ENCODE data around the gene MRPS6.

Gene MRPS6

GRCh38 chr21:34132926-34133325 is 59.5 kb downstream of the MRPS6 start:
- DNase-seq (ENCODE audit: low read depth) = no peak

- no peak for DNase-seq (ENCODE audit: low read depth)
Measured at GRCh38 chr21:34133392-34133791, 60.0 kb downstream of the MRPS6 start.

DNA sequence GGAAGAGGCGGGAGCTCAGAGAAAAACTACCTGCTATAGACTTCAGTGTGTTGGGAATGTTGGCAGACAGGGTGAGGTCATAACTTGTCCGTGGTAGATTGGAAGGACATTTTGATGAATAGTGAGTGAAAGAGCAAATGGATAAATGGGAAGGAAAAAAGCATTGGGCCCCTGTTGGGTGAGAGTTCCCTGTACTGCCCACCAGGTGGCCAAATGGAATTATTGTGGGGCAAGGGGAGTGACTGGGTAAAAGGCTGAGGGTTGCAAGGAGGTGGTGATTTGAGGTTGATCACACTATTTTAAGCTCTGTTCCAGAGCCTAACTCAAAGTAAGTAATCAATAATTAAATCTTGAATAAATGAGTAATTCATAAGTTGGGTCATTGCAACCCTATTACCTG is 60.4 kb downstream of the MRPS6 start:
- no peak for DNase-seq (ENCODE audit: low read depth)

GRCh38 chr21:34135330-34135729 is 62.0 kb downstream of the MRPS6 start:
- DNase-seq (ENCODE audit: low read depth) = no peak

DNA sequence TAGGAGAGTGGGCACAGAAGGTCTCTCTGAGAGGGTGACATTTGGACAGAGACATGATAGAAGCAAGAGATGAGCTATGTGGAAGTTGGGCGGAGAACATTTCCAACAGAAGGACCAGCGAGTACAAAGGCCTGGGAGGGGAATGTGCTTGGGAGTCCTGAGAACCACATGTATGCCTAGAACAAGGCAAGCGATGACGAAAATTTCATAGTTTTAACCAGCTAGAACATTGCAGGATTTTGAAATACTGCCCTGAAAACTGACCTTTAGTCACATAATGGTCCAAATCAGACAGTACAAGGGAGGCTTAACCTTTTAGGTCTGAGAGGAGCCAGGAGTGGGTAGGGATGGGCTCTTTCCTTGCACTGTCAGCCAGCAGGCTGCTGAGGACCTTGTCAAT is 68.0 kb downstream of the MRPS6 start:
- no peak for DNase-seq (ENCODE audit: low read depth)

DNA sequence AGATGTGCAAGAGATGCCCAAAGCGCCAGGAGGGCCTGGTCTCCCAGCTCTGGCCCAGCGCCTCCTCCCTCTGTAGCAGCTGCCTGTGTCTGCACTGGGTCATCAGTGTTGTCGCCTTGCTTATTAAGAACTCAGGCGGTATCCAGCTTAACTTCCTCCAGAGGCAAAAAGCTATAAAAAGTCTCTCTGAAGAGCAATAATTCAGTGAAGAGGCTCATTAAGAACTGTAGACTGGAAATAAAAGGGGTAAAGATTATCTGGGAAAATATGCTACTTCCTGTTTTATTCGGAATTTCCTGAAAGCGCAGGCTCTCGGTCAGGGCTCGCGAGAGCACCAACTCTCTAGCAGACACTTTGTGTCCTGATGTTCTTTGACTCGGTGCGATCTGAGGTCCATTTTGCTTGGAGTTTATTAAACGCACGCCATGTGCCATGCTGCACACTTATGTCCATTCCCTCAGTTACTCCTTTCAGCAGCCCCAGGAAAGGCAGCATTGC is 70.4 kb downstream of the MRPS6 start:
- no peak for DNase-seq (ENCODE audit: low read depth)

DNA sequence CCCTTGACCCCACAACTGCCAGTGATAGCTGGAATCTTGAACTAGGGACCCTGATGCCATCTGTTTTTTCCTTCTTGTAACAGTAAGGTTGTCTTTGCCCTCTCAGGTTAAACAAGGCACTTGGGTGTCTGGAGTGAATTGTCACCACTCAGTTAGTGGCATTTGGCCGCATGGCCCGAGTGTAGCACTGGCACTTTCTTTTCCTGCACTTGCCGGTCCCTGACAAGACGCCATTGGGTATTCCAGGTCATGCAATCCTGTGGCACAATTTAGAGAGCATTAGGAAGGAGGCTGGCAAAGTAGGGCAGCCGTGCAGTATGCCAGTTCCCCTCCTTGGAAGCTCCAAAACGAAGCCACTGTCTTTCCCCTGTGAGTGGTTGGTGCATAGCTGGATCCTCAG is 70.8 kb downstream of the MRPS6 start:
- DNase-seq (ENCODE audit: low read depth) = no peak

DNA sequence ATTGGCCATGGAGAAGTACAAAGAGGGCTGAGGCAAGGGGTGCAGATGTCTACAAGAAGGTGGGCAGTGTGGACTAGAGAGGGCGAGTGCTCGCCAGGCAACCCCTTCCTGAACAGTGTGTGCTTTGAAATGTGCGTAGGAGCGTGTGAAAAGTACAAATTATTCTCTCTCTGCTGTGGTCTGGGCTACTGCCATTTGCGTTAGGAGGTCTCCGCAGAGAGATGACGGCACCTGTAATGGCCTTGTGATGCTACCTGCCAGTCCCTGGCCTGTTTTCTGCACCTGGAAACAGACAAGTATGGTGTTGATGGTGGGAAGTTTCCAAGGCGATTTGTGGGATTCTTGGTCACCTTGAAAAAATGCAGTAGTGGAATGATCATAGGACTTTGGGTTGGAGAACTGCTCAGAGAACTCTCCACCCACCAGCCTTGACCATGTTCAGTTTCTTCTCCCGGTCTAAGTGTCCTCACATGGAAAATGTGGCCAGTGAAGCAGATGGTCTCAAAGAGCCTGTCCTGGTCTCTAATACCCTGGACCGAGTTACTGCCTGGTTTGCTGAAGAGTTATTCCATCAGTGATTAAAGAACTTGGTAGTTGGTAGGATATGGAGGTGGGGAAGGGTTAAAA is 74.5 kb downstream of the MRPS6 start:
- no peak for DNase-seq (ENCODE audit: low read depth)

DNA sequence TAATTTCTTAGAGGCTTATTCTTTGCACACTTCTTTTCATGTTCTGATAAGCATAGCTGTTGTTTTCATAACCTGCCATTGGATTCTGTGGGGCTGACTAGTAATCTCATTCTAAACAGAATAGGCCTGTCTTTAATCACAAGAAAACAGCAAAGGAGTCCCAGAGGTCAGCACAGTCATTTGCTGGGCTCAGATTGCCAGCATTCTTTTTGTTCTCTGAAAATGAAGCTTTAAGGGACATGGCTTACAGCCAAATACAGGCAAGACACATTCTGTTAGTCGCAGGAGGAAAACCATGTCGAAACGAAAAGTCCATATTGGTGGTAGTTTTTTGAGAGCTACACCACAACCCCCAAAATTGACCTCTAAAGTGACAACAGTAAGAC is 75.0 kb downstream of the MRPS6 start:
- DNase-seq (ENCODE audit: low read depth) = no peak

DNA sequence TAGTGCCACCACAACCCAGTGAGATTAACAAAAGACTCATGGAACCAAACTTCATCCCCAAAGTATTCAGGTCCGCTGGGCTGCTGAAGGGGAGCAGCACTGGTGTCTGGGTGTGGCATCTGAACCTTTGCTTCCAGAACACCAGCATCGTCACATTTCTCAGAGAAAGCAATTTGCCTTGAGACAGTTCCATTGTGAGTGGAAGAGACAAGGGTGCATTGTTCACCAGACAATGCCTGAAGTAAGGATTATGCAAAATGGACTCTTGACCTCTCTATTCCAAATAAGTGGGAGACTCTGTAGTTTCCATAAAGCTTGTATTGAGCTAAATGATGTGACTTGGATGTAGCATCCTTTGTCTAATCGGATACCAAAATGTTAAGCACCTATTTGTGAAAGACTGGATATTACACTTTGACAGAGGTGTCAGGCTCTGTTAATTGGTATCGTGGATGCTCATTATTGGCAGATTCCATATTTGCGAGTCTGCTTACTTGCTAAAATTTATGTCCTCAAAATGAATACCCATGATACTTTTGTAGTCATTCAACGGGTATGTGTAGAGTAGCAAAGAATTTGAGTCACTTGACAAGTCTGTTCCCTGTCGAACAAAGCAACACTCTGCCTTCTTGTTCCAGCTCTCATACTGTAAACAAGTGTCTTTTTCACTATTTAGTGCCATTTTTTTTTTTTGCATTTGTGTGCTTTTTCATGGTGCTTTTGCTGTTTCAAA is 75.6 kb downstream of the MRPS6 start:
- DNase-seq (ENCODE audit: low read depth) = no peak

- no peak for DNase-seq (ENCODE audit: low read depth)
Measured at GRCh38 chr21:34152500-34152899, 79.1 kb downstream of the MRPS6 start.

- DNase-seq (ENCODE audit: low read depth) = no peak
Measured at GRCh38 chr21:34154878-34155277, 81.5 kb downstream of the MRPS6 start.

- no peak for DNase-seq (ENCODE audit: low read depth)
Measured at GRCh38 chr21:34156957-34157356, 83.6 kb downstream of the MRPS6 start.

DNA sequence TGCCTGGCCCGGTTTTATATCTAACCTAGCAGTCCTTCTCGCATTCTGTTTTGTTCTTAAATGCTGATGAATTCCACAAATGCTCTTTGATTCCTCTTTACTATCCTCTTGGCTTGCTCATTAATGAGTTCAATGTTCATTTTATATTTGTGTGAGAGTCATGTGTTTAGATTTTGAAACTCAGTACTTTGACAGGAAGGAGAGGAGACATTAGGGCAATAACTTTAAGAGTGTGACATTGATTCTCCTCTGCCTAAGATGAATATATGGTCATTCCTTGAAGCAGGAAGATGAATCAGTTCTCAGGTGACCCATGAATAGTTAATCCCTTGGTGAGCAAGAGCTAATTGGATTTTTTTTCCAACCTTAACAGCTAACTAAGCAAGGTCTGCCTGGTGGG is 84.1 kb downstream of the MRPS6 start:
- no peak for DNase-seq (ENCODE audit: low read depth)

DNA sequence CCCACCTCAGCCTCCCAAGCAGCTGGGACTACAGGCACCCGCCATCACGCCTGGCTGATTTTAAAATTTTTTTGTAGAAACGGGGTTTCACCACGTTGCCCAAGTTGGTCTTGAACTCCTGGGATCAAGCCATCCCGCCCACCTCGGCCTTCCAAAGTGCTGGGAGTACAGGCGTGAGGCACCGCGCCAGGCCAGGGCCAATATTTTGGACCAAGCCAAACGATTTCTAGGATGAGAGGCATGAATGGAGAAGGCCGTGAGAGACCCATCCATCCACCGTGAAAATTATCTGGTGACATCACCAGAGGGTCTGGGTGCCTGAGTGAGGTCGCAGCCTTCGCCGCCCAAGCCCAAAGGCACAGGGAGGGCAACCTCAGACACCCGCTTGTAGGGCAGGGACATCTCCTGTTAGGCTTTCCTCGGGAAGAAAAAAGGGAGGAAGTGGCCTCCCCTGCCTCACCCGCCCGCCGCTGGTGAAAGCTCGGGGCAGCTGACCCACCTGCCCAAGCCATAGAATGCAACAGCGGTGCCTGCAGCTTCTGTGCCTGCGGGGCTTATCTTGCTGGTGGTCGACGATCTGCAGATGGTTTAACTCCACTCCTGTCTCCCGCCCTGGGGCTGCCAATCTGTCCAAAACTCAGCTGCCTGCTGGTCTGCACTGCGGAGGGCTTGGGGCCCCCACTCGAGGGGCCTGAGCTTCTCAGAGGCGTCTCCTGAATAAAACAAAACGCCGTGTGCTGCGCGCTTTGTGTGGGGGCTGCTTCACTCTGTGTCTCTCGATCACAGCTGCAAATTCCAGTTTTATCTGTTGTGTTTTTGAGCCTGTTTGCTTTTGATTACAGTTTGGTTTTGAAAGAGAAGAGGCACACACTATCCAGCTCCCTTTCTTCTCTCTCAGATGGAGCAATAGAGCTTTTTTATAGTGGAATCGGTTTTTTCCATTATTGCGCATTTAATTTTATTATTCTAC is 85.8 kb downstream of the MRPS6 start:
- DNase-seq (ENCODE audit: low read depth) = no peak

GRCh38 chr21:34166468-34166867 is 93.1 kb downstream of the MRPS6 start:
- no peak for DNase-seq (ENCODE audit: low read depth)

DNA sequence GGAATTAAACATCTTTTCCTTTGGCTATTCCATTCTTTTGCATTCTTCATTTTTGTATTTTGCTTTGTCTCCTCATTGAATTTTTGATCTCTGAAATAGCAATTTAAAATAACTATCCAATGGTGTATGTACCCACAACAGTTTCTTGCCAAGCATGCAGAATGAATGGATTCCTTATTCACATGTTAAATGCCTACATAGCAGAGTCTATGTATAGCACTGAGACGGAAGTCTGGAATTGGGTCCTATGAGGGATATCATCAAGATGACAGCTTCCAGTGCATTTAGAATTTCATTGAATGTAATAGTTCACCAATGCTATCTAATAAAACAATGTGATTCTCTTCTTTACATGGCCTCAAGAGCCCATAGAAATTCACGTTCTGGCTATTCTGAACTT is 97.5 kb downstream of the MRPS6 start:
- DNase-seq (ENCODE audit: low read depth) = no peak

GRCh38 chr21:34174470-34174869 is 101.1 kb downstream of the MRPS6 start:
- DNase-seq (ENCODE audit: low read depth) = no peak

GRCh38 chr21:34176448-34176847 is 103.1 kb downstream of the MRPS6 start:
- no peak for DNase-seq (ENCODE audit: low read depth)

GRCh38 chr21:34177919-34178567 is 104.7 kb downstream of the MRPS6 start:
- no peak for DNase-seq (ENCODE audit: low read depth)

DNA sequence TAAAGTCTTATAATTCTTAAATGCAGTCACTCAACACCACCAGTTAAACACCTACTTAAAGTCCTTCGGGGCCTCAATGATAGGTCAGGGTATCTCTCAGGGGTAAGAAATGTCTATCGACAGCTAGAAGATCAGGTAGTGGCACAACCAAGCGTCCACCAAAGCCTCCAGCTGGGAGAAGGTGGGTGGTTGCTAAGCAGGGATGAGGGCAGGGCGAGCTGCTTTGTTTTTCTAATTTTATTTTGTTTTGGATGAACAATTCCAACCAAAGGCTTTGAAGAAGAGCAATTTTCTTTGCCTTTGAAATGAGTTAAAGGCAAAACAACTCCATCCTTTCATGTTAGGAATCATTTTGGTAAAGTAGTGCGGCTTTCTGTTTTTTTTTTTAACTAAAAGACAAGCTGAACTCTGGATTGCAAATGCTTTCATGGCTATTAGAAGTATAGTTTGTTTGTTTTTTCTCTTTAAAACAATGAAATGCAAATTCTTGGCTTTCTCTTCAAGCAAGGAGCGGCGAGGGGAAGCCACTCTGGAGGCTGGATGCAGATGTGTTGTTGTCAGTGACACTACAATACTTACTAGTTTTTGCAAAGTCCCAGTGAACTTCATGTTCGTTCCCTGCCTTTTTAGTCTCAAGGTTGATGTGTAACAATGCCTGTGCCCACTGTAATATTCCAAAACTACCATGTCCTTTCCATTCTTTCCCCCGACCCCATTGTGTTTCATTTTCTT is 106.0 kb downstream of the MRPS6 start:
- DNase-seq (ENCODE audit: low read depth) = no peak
